Neural progenitor cell (in vitro differentiated cells): Measurements from ENCODE around the gene ITGBL1. TPM values are rescaled to one million over a fixed set of nuclear protein-coding genes. Genes with fewer than 3 reads are reported as not detected.

Experiments
- DNase-seq: peaks from one replicate; pipeline ENCODE4 v3.0.0-alpha.2; 2016; ENCODE audit warnings: low spot score
- H2AFZ ChIP-seq: fragments of 200-600 bp; sonication (generic); replicated peaks from 2 replicates; pipeline ENCODE4 v1.6.1; 2016; ENCODE audit warnings: antibody characterized with exemption
- H3F3A ChIP-seq: fragments of 200-600 bp; sonication (generic); 2 replicates; pipeline ENCODE4 v1.6.1; 2016; ENCODE audit warnings: antibody characterized with exemption, low read depth
- H3K27ac ChIP-seq: fragments of 200-600 bp; sonication (generic); 2 replicates; pipeline ENCODE4 v1.5.1; 2016; ENCODE audit warnings: mild to moderate bottlenecking
- H3K27me3 ChIP-seq: fragments of 200-600 bp; sonication (generic); 2 replicates; pipeline ENCODE4 v1.6.1; 2016; ENCODE audit warnings: mild to moderate bottlenecking, moderate library complexity
- H3K36me3 ChIP-seq: fragments of 200-600 bp; sonication (generic); 2 replicates; pipeline ENCODE4 v1.5.1; 2016
- H3K4me1 ChIP-seq: fragments of 200-600 bp; sonication (generic); 2 replicates; pipeline ENCODE4 v1.6.1; 2016; ENCODE audit warnings: mixed run types
- H3K4me2 ChIP-seq: fragments of 200-600 bp; sonication (generic); 2 replicates; pipeline ENCODE4 v1.6.1; 2016
- H3K4me3 ChIP-seq: fragments of 200-600 bp; sonication (generic); 2 replicates; pipeline ENCODE4 v1.5.1; 2016
- H3K79me2 ChIP-seq: fragments of 200-600 bp; sonication (generic); 2 replicates; pipeline ENCODE4 v1.6.1; 2016; ENCODE audit warnings: low read depth
- H3K9ac ChIP-seq: fragments of 200-600 bp; sonication (generic); 2 replicates; pipeline ENCODE4 v1.6.1; 2016
- H3K9me3 ChIP-seq: fragments of 200-600 bp; sonication (generic); 2 replicates; pipeline ENCODE4 v1.5.1; 2016; ENCODE audit warnings: low read depth
- H4K20me1 ChIP-seq: fragments of 200-600 bp; sonication (generic); 2 replicates; pipeline ENCODE4 v1.6.1; 2016; ENCODE audit warnings: low read depth
- H3K27ac Mint-ChIP-seq: 3 replicates; pipeline ENCODE4 v1.8.0; 2021; ENCODE audit warnings: mixed read lengths
- H3K27me3 Mint-ChIP-seq: 2 replicates; pipeline ENCODE4 v1.8.0; 2022; ENCODE audit warnings: low read depth, mild to moderate bottlenecking, inconsistent platforms, moderate library complexity, mixed read lengths; ENCODE audit not compliant: insufficient read depth
- H3K36me3 Mint-ChIP-seq: 3 replicates; pipeline ENCODE4 v1.8.0; 2021; ENCODE audit warnings: mixed read lengths
- H3K4me1 Mint-ChIP-seq: 3 replicates; pipeline ENCODE4 v1.8.0; 2021; ENCODE audit warnings: mixed read lengths
- H3K4me3 Mint-ChIP-seq: 3 replicates; pipeline ENCODE4 v1.8.0; 2021; ENCODE audit warnings: mild to moderate bottlenecking, moderate library complexity, mixed read lengths
- H3K9me3 Mint-ChIP-seq: 3 replicates; pipeline ENCODE4 v1.8.0; 2020; ENCODE audit warnings: mixed read lengths
- CTCF ChIP-seq: fragments of 200-600 bp; sonication (generic); IDR thresholded peaks from 2 replicates; pipeline ENCODE4 v1.5.1; 2017; ENCODE audit warnings: antibody characterized with exemption, mild to moderate bottlenecking
- EZH2 ChIP-seq: fragments of 200-600 bp; sonication (generic); IDR thresholded peaks from 2 replicates; pipeline ENCODE4 v1.6.1; 2017; ENCODE audit warnings: antibody characterized with exemption, mild to moderate bottlenecking, moderate library complexity
- EZH2phosphoT487 ChIP-seq: fragments of 200-600 bp; sonication (generic); IDR thresholded peaks from 2 replicates; pipeline ENCODE4 v1.6.1; 2017; ENCODE audit warnings: antibody characterized with exemption
- total RNA-seq: library from RNA; depleted of rRNA; stranded (reverse); fragments of >200 nt; gene quantifications from 2 replicates; pipeline ENCODE4 v1.2.3, GENCODE V29; 2015; ENCODE audit warnings: low replicate concordance

ITGBL1 gene
- total RNA-seq, 1 donor from 2014 or later = not detected

- Mint-ChIP-seq H3K9me3 (no peaks in the 10 kb centered on the region), H3K27me3 (peaks cover 2% of the 10 kb centered on the region), H3K4me3 (no peak overlapping the region), H3K4me1 (peaks cover 19% of the 10 kb centered on the region), H3K27ac (no peak overlapping the region), H3K36me3 (no peaks in the 10 kb centered on the region)
- no peak for TF ChIP-seq EZH2
- no peak for TF ChIP-seq CTCF
- TF ChIP-seq EZH2phosphoT487 = no peak
- H3K9me3 ChIP-seq = no peaks in the 10 kb centered on the region
- no peaks in the 10 kb centered on the region for H3K79me2 ChIP-seq
- H3K36me3 ChIP-seq = no peaks in the 10 kb centered on the region
- H3K4me2 ChIP-seq = no peak overlapping the region
- no peak overlapping the region for H3K27ac ChIP-seq
- H3K27me3 ChIP-seq = no peaks in the 10 kb centered on the region
- DNase-seq = no peak
- no peaks in the 10 kb centered on the region for H3F3A ChIP-seq
- no peaks in the 10 kb centered on the region for H3K4me1 ChIP-seq
- no peak overlapping the region for H3K9ac ChIP-seq
- no peak overlapping the region for H2AFZ ChIP-seq
- no peaks in the 10 kb centered on the region for H4K20me1 ChIP-seq
- no peak overlapping the region for H3K4me3 ChIP-seq
Measured at GRCh38 chr13:101575581-101575980, 123.1 kb downstream of the ITGBL1 start.

- Histone ChIP-seq H3K27me3 (no peaks in the 10 kb centered on the region), H3F3A (no peaks in the 10 kb centered on the region), H3K4me1 (no peaks in the 10 kb centered on the region), H2AFZ (no peak overlapping the region), H3K9me3 (no peaks in the 10 kb centered on the region), H3K9ac (no peak overlapping the region), H3K36me3 (no peaks in the 10 kb centered on the region), H4K20me1 (no peaks in the 10 kb centered on the region), H3K4me3 (no peak overlapping the region), H3K4me2 (no peak overlapping the region), H3K79me2 (no peaks in the 10 kb centered on the region), H3K27ac (no peak overlapping the region)
- Mint-ChIP-seq H3K4me1 (peaks cover 19% of the 10 kb centered on the region), H3K27me3 (peaks cover 2% of the 10 kb centered on the region), H3K4me3 (no peak overlapping the region), H3K36me3 (no peaks in the 10 kb centered on the region), H3K9me3 (no peaks in the 10 kb centered on the region), H3K27ac (no peak overlapping the region)
- DNase-seq = no peak
- TF ChIP-seq CTCF (no peak), EZH2phosphoT487 (no peak), EZH2 (no peak)
Measured at GRCh38 chr13:101576455-101576854, 124.0 kb downstream of the ITGBL1 start.

- H3K36me3 Mint-ChIP-seq = no peaks in the 10 kb centered on the region
- Histone ChIP-seq H3K27ac (no peak overlapping the region), H3K4me3 (no peak overlapping the region), H3F3A (no peaks in the 10 kb centered on the region), H3K4me2 (no peak overlapping the region), H3K9me3 (no peaks in the 10 kb centered on the region), H3K9ac (no peak overlapping the region), H3K79me2 (no peaks in the 10 kb centered on the region), H3K36me3 (no peaks in the 10 kb centered on the region), H3K27me3 (no peaks in the 10 kb centered on the region), H3K4me1 (no peaks in the 10 kb centered on the region), H2AFZ (no peak overlapping the region), H4K20me1 (no peaks in the 10 kb centered on the region)
- no peak for TF ChIP-seq CTCF
- TF ChIP-seq EZH2phosphoT487 = no peak
- TF ChIP-seq EZH2 = no peak
- no peak overlapping the region for H3K27ac Mint-ChIP-seq
- no peak overlapping the region for H3K4me3 Mint-ChIP-seq
- peaks cover 19% of the 10 kb centered on the region for H3K4me1 Mint-ChIP-seq
- H3K27me3 Mint-ChIP-seq = peaks cover 2% of the 10 kb centered on the region
- H3K9me3 Mint-ChIP-seq = no peaks in the 10 kb centered on the region
- no peak for DNase-seq
Measured at GRCh38 chr13:101576977-101577376, 124.5 kb downstream of the ITGBL1 start.
